ENCODE results near the gene PLA1A.

DNA sequence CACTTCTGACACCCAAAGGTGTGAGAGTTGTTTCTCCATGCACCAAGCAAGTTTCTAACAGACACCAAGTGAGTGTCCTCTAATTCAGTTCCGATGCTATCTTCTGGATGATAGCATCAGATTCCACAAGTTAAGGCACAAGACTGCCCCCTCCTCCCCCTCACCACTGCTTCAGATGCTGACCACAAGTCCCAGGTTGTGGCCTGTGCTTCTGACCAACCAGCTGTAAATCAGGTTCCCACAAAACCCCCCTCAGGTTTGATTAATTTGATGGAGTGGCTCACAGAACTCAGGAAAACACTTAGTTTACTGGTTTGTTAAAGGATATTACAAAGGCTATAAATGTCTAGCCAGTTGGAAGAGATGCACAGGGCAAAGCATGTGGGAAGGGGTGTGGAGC, 7.0 kb upstream of the PLA1A start:
- TF ChIP-seq, protein P1, sequence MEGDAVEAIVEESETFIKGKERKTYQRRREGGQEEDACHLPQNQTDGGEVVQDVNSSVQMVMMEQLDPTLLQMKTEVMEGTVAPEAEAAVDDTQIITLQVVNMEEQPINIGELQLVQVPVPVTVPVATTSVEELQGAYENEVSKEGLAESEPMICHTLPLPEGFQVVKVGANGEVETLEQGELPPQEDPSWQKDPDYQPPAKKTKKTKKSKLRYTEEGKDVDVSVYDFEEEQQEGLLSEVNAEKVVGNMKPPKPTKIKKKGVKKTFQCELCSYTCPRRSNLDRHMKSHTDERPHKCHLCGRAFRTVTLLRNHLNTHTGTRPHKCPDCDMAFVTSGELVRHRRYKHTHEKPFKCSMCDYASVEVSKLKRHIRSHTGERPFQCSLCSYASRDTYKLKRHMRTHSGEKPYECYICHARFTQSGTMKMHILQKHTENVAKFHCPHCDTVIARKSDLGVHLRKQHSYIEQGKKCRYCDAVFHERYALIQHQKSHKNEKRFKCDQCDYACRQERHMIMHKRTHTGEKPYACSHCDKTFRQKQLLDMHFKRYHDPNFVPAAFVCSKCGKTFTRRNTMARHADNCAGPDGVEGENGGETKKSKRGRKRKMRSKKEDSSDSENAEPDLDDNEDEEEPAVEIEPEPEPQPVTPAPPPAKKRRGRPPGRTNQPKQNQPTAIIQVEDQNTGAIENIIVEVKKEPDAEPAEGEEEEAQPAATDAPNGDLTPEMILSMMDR (IDR thresholded peaks at IDR 0.05) = no peak
- no peak for TF ChIP-seq POLR2AphosphoS5 (IDR thresholded peaks at IDR 0.05; ENCODE audit: insufficient read depth in 1 of 2, low read depth in 1 of 2)
- no peak for TF ChIP-seq POLR2A (IDR thresholded peaks at IDR 0.05)
